Daoy (cell line): ENCODE measurements around the gene SETDB2. TPM values are rescaled to one million over a fixed set of nuclear protein-coding genes. Genes with fewer than 3 reads are reported as not detected.

Experiments used
- DNase-seq: peaks from one replicate; pipeline ENCODE4 v3.0.0-alpha.2; 2015; ENCODE audit warnings: low read depth
- total RNA-seq: library from RNA; depleted of rRNA; stranded (reverse); fragments of >200 nt; shearing (Covaris generic); gene quantifications from 2 replicates; pipeline ENCODE4 v1.2.3, GENCODE V29; 2014; rRNA removed

SETDB2 gene
- 3.0 and 5.8 TPM in 2 replicates for total RNA-seq

- peak; percentile 98 for DNase-seq
These were observed at the start of gene SETDB2, which contains the start of gene CAB39L for GRCh38 chr13:49443704-49444523. SETDB2 (plus strand) TSS chr13:49444274; CDS start chr13:49451894, 7,620 bp downstream. CAB39L (minus strand) TSS chr13:49444064; CDS start chr13:49382910, 61,154 bp downstream.

DNA sequence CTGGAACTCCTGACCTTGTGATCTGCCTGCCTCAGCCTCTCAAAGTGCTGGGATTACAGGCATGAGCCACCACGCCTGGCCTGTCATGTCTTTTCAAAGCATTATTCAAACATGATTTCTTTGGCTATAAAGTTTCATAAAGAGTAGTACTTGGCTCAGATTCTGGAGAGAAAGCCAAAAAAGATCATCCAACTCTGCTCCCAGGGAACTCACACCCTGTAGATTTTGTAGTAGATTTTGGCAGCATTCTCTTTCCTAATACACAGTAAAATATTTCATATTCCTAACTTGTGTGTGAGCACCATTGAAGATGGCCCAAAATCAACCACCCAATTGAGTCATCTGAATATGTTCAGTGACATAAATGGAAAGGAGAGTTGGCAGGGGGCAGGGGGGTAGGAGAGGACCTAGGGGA is 48.6 kb upstream of the SETDB2 start:
- DNase-seq = no peak

DNA sequence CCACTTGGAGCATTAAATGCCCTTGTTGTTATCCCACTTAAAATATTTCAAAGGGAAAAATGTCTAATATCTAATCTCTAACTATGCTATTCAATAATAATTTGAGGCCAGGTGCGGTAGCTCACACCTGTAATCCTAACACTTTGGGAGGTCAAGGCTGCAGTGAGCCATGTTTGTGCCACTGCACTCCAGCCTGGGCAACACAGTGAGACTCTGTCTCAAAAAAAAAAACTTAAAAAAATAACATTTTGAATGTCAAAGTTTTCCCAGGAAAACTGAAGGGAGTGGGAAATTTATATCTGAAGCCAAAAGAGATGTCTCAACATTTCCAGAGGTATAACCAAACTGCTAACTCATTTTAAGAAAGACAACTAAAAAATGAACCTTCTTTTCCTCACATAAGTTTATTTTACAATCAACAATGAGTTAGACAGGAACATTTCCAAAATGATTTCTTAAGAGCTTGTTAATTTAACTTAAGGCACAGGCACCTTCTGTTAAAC is 48.1 kb upstream of the SETDB2 start:
- no peak for DNase-seq

GRCh38 chr13:49399801-49400472 is 44.1 kb upstream of the SETDB2 start:
- DNase-seq = no peak

GRCh38 chr13:49400755-49401659 is 43.1 kb upstream of the SETDB2 start:
- DNase-seq = no peak

DNA sequence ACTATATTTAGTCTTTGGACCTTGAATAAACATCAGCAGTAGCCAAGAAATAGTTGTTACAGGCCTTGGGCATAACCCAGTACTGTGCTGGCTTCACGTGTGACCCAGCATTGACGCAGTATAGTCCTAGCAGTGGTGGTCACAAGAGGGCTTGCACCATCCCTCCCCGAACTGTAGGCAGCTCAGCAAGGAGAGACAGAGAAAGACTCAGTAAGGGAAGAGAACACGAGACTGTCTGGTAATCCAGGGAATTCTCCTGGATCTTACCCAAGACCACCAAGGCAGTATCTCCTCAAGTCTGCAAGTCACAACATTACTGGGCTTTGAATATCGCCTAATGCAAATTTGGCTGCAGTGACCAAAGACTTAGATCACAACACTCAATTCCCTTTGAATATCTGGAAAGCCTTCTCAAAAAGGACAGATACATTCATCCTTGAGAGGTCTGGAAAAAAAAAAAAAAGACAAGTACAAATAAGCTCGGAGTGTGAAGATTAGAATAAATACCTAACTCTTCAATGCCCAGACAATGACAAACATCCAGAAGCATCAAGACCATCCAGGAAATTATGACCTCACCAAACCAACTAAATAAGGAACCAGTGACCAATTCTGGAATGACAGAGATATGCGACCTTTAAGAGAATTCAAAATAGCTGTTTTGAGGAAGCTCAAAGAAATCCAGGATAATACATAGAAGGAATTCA is 39.9 kb upstream of the SETDB2 start:
- no peak for DNase-seq

- DNase-seq = no peak
These were observed 39.4 kb upstream of the SETDB2 start for GRCh38 chr13:49404703-49405020.

- no peak for DNase-seq
These were observed 37.0 kb upstream of the SETDB2 start for GRCh38 chr13:49407068-49407467.

DNA sequence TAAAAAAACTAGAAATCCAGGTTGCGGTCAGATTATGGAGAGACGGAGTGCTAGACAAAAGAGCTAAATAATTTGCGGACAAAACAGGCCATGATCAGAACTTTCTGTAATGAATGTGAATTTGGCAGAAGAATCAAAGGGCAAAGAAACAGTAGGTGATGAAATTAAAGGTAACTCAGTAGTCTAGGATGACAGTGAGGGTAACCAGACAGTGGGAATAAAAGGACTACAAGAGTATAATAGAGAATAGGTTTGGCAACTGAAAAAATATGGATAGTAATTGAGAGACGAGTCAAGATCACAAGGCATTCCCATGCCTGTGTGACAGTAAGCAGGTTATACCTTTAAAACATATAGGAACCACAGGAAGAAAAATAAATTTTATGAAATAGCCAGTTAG is 36.1 kb upstream of the SETDB2 start:
- DNase-seq = no peak

DNA sequence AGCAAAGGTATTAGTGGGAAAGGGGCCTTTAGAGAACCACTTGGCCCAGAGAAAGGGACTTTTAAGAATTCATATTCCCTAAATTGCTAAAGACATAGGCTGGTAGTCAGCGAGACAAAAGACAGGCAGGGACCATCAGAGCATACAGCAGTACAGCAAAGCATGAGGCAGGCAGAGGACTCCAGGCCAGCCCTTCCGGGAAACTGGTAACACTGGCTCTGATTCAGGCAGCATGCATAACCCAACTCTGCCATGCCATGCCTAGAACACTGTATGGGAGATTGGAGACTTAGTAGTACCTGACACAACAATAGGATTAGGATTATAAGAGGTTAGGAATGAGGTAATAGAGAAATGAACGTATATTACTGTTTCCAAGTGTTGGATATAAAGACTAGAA is 35.1 kb upstream of the SETDB2 start:
- peak; percentile 2 for DNase-seq

DNA sequence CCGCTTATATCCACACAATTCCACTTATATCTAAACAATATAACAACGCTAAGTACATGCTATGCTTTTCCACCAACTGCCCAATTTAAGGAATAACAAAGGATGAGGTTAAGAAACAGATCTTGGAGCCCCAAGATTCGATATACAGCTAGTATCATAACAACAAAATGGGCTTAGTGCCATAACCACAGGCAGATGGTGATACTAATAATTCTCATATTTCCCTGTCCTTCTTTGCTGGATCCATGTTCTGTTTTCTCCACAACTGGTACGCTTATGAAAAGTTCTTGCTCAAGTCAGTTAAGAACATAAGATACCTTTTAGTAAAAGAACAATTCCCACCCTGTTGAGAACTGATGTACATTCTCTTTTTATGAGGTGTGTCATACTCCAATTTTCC is 34.1 kb upstream of the SETDB2 start:
- no peak for DNase-seq

DNA sequence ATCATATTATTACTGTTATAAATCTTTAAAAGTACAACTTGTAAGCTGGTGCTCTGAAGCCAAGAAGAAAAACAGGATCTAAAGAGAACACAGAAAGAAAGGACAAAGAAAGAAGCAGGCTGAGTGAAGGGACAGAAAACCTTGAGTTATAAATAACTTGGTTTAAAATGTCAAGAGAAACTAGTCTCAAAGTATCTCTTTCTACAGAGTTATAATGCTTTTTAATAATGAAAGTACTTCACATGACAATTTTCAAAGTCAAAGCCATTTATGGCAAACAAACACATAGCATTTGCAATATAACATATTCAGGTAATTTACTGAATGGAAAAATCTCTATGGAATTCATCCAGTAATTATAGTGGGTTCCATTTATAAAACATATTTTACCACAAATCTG is 33.6 kb upstream of the SETDB2 start:
- DNase-seq = no peak

DNA sequence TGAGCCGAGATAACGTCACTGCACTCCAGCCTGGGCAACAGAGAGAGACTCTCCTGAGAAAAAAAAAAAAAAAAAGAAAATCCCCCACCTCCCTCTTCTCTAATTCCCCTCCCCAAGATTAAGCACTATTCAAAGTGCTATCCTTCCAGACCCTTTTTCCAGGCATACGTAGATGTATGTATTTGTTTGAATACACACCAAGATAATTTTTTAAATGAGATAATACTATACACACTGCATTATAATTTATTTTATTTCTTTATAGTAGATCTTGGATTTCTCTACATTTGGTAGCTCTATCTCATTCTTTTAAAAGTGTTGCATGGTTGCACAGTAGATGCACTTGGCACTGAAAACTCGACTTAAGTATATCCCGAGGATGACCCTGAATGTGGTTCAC is 32.7 kb upstream of the SETDB2 start:
- DNase-seq = no peak

- no peak for DNase-seq
These were observed 31.3 kb upstream of the SETDB2 start for GRCh38 chr13:49412749-49413148.

GRCh38 chr13:49417161-49417560 is 26.9 kb upstream of the SETDB2 start:
- DNase-seq = no peak

- DNase-seq = no peak
These were observed 25.9 kb upstream of the SETDB2 start for GRCh38 chr13:49418206-49418605.

DNA sequence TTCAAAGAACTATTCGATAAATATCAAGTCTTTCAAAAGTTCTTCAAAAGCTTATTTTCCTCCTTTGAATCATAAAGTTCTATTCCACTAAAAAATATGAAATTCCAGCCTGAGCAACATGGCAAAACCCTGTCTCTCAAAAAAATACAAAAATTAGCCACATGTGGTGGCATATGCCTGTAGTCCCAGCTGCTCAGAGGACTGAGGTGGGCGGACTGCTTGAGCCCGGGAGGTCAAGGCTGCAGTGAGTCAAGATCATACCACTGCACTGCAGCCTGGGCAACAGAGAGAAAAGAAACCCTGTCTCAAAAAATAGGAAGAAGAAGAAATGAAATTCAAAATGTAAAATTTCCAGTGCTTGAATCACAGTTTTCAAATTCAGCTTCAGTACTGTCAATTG is 24.8 kb upstream of the SETDB2 start:
- peak; percentile 6 for DNase-seq

GRCh38 chr13:49421391-49421790 is 22.7 kb upstream of the SETDB2 start:
- DNase-seq = peak; percentile 6

DNA sequence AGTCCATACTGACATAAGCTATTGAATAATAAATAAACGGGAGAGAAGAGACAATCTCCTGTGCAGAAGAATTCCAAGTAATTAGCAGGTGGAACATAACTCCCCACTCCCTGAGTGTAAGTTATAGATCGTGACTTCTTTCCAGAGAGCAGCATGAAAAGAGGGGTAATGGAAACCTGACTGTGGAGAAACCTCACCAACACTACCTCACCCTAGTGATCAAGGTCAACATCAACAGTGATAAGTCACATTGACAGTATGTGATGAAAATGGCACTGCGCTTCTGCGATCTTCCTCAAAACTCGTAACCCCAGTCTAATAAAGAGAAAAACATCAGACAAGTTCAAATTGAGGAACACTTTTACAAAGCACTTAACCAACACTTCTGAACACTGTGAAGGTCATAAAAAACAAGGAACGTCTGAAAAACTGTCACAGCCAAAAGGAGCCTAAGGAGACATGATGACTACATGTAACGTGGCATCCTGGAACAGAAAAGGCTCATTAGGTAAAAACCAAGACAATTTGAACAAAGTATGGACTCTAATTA is 20.0 kb upstream of the SETDB2 start:
- DNase-seq = no peak

GRCh38 chr13:49428041-49428763 is 15.9 kb upstream of the SETDB2 start:
- no peak for DNase-seq
